Heart left ventricle (tissue), 13 donors: Measurements from ENCODE around the gene FKBP11.

Experiments
- POLR2A ChIP-seq, 2 donors: fragments of 450-650 bp; IDR thresholded peaks; one replicate each; pipeline ENCODE4 v1.6.1; 2017; ENCODE audit warnings: antibody characterized with exemption in 2 of 2, mild to moderate bottlenecking in 2 of 2, moderate library complexity in 2 of 2
- TF ChIP-seq, protein P1 (sequence below), 12 donors: fragments of 200-600 bp; sonication (generic) in 4 of 12; IDR thresholded peaks; one replicate each; pipeline versions ENCODE4 v1.5.0 to v1.8.0; 2018 to 2022; ENCODE audit warnings: antibody characterized with exemption in 12 of 12, mild to moderate bottlenecking in 5 of 12
- donor health status: ischemic (EF 13 %, LVEDD 7.1; RV severe dilation, severe dysfunction).
- donor health status: DM: no; HTN: yes; CAD: no.
- donor health status: DM: no; HTN: no; CAD: no.
- donor health status: ischemic (EF 25% LVEDD 6.9; RV normal size, moderate dysfunction).
- donor health status: ischemic (EF 25% LVEDD 5.7; RV mildly dilated, moderate dysfunction).
- donor health status: ischemic (EF 35%, LVEDD 5.7; RV mildly dilated, moderate dysfunction).
- donor health status: nonischemic (EF 11% LVEDD 7.7; RV severe dilation, severe dysfunction).
- donor health status: DM: yes; HTN: yes; CAD: no.
- donor health status: PGD.
- donor health status: ischemic (EF 29% LVEDD 5.4; RV normal size, mild dysfunction).
- donor health status: nonischemic (EF 23%, LVEDD 6.1; RV moderate dilation, normal function).

DNA sequence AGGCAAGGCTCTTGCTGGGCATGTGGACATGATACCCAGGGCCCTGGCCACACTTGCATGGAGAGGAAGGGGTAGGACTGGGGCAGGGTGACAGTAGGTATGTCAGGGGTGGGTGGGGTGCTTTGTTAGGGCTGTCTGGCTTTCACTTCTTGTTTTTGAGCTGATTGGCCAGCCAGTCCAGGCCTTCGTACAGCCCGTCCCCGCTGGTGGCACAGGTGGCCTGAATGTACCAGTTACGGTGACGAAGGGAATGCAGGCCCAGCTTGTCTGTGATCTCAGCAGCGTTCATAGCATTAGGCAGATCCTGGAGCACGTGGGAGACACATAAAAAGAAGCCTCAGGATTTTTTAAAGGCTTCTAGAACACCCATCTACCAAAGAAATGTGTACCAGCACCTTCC lies 13.5 kb upstream of the FKBP11 start:
- TF ChIP-seq, protein P1, sequence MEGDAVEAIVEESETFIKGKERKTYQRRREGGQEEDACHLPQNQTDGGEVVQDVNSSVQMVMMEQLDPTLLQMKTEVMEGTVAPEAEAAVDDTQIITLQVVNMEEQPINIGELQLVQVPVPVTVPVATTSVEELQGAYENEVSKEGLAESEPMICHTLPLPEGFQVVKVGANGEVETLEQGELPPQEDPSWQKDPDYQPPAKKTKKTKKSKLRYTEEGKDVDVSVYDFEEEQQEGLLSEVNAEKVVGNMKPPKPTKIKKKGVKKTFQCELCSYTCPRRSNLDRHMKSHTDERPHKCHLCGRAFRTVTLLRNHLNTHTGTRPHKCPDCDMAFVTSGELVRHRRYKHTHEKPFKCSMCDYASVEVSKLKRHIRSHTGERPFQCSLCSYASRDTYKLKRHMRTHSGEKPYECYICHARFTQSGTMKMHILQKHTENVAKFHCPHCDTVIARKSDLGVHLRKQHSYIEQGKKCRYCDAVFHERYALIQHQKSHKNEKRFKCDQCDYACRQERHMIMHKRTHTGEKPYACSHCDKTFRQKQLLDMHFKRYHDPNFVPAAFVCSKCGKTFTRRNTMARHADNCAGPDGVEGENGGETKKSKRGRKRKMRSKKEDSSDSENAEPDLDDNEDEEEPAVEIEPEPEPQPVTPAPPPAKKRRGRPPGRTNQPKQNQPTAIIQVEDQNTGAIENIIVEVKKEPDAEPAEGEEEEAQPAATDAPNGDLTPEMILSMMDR (IDR thresholded peaks at IDR 0.05): no peak
- no peak for TF ChIP-seq POLR2A (IDR thresholded peaks at IDR 0.05)
